Measurements from ENCODE around the gene IFITM1. TPM values are rescaled to one million over a fixed set of nuclear protein-coding genes. Genes with fewer than 3 reads are reported as not detected.

Gene IFITM1
- total RNA-seq (2022; extraction: Qiagen RNA extraction): 0.23 to 0.38 TPM (median 0.36 TPM) in 5 replicates

DNA sequence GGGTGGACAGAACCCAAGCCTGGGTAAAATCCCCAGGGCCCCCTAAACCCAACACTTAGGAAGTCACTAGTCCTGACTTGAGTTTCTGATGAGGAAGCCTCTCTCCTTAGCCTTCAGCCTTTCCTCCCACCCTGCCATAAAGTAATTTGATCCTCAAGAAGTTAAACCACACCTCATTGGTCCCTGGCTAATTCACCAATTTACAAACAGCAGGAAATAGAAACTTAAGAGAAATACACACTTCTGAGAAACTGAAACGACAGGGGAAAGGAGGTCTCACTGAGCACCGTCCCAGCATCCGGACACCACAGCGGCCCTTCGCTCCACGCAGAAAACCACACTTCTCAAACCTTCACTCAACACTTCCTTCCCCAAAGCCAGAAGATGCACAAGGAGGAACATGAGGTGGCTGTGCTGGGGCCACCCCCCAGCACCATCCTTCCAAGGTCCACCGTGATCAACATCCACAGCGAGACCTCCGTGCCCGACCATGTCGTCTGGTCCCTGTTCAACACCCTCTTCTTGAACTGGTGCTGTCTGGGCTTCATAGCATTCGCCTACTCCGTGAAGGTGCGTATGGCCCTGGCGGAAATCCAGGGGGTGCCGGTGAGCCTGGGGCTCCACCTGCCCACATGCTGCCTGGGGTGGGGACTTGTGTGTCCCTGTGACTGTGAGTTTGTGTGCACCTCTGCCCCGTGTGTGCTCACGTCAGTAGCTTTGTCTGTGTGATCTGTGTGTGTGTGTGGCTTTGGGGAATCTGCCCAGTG is at the start of gene IFITM1:
Gene IFITM1 (plus strand): TSS at position 254 of the 767 bp plus-strand sequence. CDS start 131 bp downstream, at position 385.

GRCh38 chr11:278001-278951 is 35.6 kb upstream of the IFITM1 start, which contains the start of gene NLRP6:
Gene NLRP6, plus strand, starts transcription at chr11:278407. Its CDS starts 163 bp downstream, at chr11:278570.

GRCh38 chr11:288478-289397 is 25.1 kb upstream of the IFITM1 start, which contains the start of gene PGGHG:
Gene PGGHG, plus strand, starts transcription at chr11:289126. Its CDS starts 691 bp downstream, at chr11:289817.

DNA sequence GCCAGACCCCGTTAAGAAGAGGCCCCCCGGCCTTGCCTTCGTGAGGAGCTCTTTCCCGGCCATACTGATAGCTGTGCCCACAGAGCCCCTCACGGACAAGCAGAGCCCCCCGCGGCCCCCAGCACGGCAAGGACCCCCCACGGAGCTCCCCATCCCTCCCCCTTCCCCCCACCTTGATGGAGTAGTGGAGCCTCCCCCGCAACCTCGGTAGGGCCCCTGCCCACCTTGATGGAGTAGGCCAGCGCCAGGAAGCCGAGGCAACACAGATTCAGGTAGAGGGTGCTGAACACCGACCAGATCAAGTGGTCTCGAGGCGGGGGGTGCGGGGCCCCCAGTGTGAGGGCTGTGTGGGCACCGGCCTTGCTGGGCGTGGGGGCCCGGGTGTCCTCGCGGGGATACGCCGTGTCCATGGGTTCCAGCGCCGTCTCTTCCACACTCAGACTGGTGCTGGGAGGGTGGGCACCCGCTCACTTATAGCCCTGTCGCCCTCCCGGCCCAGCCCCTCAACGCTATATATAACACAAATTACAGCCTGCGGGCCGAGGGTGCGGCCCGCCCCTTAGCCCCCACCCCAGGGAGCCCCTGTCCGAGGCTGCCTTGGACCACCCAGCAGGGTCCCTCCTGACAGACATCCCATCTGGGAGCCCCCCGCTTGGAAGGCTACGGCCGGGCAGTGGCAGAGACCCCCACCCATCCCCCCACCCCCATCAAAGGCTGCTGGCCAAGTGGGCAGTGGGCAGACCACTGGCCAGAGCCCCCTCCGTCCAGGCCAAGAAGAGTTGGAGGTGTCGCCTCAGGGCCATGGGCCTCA is 14.6 kb upstream of the IFITM1 start, which contains the start of gene IFITM5:
Gene IFITM5 (minus strand): TSS at position 446 of the 811 bp plus-strand sequence. CDS start 36 bp downstream, at position 410.

GRCh38 chr11:307766-308708 is 5.8 kb upstream of the IFITM1 start, which contains the start of gene IFITM2:
Gene IFITM2, plus strand, starts transcription at chr11:307816. Its CDS starts 377 bp downstream, at chr11:308193.

Other genes with a start within 250 kb of the IFITM1 start
- not detected in 5 replicates for gene SCGB1C1, start 121.0 kb upstream of the IFITM1 start, total RNA-seq (2022; extraction: Qiagen RNA extraction)
- gene BET1L, start 106.6 kb upstream of the IFITM1 start, total RNA-seq (2022; extraction: Qiagen RNA extraction): 40.7 to 46.8 TPM (median 45.2 TPM) in 5 replicates
- gene RIC8A, start 106.3 kb upstream of the IFITM1 start, total RNA-seq (2022; extraction: Qiagen RNA extraction): 112 to 140 TPM (median 118 TPM) in 5 replicates
- 21.1 to 23.3 TPM (median 22.4 TPM) in 5 replicates for gene SIRT3, start 77.7 kb upstream of the IFITM1 start, total RNA-seq (2022; extraction: Qiagen RNA extraction)
- 158 to 202 TPM (median 174 TPM) in 5 replicates for gene PSMD13, start 77.1 kb upstream of the IFITM1 start, total RNA-seq (2022; extraction: Qiagen RNA extraction)
- not detected in 5 replicates for gene NLRP6, start 35.6 kb upstream of the IFITM1 start, total RNA-seq (2022; extraction: Qiagen RNA extraction)
- 7.9 to 11.7 TPM (median 9.8 TPM) in 5 replicates for gene PGGHG, start 24.9 kb upstream of the IFITM1 start, total RNA-seq (2022; extraction: Qiagen RNA extraction)
- not detected in 5 replicates for gene IFITM5, start 14.5 kb upstream of the IFITM1 start, total RNA-seq (2022; extraction: Qiagen RNA extraction)
- 47.3 to 65.1 TPM (median 64.3 TPM) in 5 replicates for gene IFITM2, start 6.2 kb upstream of the IFITM1 start, total RNA-seq (2022; extraction: Qiagen RNA extraction)
- 18.9 to 33.8 TPM (median 32.9 TPM) in 5 replicates for gene IFITM3, start 6.8 kb downstream of the IFITM1 start, total RNA-seq (2022; extraction: Qiagen RNA extraction)
- gene B4GALNT4, start 55.5 kb downstream of the IFITM1 start, total RNA-seq (2022; extraction: Qiagen RNA extraction): 11.1 to 17.5 TPM (median 15.4 TPM) in 5 replicates
- gene PKP3, start 80.2 kb downstream of the IFITM1 start, total RNA-seq (2022; extraction: Qiagen RNA extraction): 29.7 to 39.3 TPM (median 38.3 TPM) in 5 replicates
- gene SIGIRR, start 101.0 kb downstream of the IFITM1 start, total RNA-seq (2022; extraction: Qiagen RNA extraction): 49.9 to 91.7 TPM (median 86.6 TPM) in 5 replicates
- gene ANO9, start 128.0 kb downstream of the IFITM1 start, total RNA-seq (2022; extraction: Qiagen RNA extraction): 0.75 to 1.4 TPM (median 0.89 TPM) in 5 replicates
- 37.1 to 44.4 TPM (median 42.1 TPM) in 5 replicates for gene PTDSS2, start 136.2 kb downstream of the IFITM1 start, total RNA-seq (2022; extraction: Qiagen RNA extraction)
- gene RNH1, start 193.2 kb downstream of the IFITM1 start, total RNA-seq (2022; extraction: Qiagen RNA extraction): 143 to 179 TPM (median 169 TPM) in 5 replicates
- gene HRAS, start 221.5 kb downstream of the IFITM1 start, total RNA-seq (2022; extraction: Qiagen RNA extraction): 107 to 177 TPM (median 154 TPM) in 5 replicates
- gene LRRC56, start 223.5 kb downstream of the IFITM1 start, total RNA-seq (2022; extraction: Qiagen RNA extraction): 0.71 to 0.86 TPM (median 0.81 TPM) in 5 replicates
- 1.9 to 2.8 TPM (median 2.7 TPM) in 5 replicates for gene LMNTD2, start 246.7 kb downstream of the IFITM1 start, total RNA-seq (2022; extraction: Qiagen RNA extraction)
- 50.5 to 64.1 TPM (median 51.3 TPM) in 5 replicates for gene RASSF7, start 246.9 kb downstream of the IFITM1 start, total RNA-seq (2022; extraction: Qiagen RNA extraction)

Measured in A549 treated with Hydrocortisone at 1 μM for 4 hours (cell line).